Daoy (cell line): ENCODE results near the gene PRKCQ. TPM values are rescaled to one million over a fixed set of nuclear protein-coding genes. Genes with fewer than 3 reads are reported as not detected.
A peak's percentile ranks its signal among the peaks of the same experiment; 100 is the strongest.
"Not testable (repeated sequence)": the region's sequence is repeated elsewhere in the genome, so short reads cannot be mapped to it uniquely, and the experiment has no call there.

Source experiments
- DNase-seq: peaks from one replicate; pipeline ENCODE4 v3.0.0-alpha.2; 2015; ENCODE audit warnings: low read depth
- total RNA-seq: library from RNA; depleted of rRNA; stranded (reverse); fragments of >200 nt; shearing (Covaris generic); gene quantifications from 2 replicates; pipeline ENCODE4 v1.2.3, GENCODE V29; 2014

PRKCQ gene
- total RNA-seq, 1 experiment from 2014 or later = 7.1 TPM

DNA sequence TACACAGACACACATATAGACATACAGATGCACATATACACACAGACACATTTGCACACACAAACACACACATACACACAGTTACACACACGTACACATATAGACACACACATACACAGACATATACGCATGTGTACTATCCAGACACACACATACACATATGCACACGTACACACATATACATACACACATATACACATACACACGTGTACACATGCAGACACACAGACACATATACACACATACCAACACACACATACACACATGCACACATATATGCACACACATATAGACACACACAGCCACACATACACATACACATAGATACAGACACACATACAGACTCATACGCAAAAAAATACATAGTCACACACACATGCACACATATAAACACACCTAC, 193.1 kb downstream of the PRKCQ start:
- no peak for DNase-seq

- DNase-seq = no peak
Observed at GRCh38 chr10:6386346-6386745, 193.7 kb downstream of the PRKCQ start.

DNA sequence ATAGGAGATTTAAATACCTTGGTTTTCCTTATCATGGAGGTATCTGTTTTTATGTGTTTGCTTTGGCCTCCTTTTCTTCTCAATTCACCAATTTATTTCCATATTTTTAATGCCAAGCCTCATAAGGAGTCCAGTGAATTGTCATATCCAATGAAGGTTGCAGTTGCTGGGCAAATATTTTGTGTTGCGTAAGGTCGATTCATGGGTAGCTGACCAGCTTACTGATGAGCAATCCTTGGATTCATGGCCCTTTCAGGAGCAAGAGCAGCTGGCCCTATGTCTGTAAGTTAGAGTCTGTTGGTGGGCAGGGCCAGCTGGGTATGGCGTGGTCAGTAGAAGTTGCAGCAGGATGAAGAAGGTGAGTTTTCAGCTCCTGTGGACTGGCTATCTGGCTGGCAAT, 194.4 kb downstream of the PRKCQ start:
- no peak for DNase-seq

- DNase-seq = no peak
Observed at GRCh38 chr10:6384847-6385246, 195.2 kb downstream of the PRKCQ start.

DNA sequence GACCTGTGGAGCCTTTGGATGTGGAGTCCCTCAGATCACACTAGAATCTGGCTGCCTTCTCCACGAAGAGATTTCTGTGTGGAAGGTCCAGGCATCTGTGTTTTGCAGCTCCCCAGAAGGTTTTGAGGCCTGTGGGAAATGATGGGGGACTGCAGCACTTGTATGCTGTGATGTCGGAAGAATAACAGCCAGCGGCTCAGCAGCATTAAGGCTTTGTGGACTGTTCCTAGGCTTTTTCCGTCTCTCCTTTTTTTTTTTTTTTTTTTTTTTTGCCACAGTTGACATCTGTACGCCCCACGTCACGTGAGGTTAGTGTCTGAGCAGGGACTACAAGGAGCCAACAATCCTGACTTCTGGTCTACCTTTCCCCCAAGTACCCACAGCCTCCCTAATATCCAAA, 196.0 kb downstream of the PRKCQ start:
- DNase-seq = no peak

DNA sequence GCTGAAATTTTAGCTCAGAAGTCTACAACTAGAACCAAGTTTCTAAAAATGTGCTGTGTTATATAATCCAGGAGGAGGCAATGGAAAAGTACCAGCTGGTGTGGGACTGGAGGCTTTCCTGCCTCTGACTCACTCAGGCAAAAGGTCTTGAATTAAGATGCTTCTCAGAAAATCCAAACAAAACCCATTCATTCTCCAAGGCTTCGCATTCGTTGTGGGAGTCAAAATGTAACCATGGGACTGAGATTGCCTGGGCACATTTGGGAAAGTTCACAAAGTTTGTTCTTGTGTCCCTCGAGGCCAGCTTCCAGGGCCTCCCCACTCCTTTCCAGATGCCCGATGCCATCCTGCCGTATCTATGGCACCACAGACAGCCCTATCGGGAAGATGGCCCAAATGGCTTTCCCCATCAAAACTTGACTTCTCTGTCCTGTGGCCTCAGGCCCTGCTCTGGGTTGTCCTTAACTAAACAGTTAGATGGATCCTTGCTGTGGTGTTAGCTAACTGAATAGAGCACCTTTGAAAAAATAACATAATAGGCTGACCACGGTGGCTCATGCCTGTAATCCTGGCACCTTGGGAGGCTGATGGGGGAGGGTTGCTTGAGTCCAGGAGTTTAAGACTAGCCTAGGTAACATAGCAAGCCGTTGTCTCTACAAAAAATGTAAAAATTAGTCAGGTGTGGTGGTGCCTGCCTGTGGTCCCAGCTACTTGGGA, 196.8 kb downstream of the PRKCQ start:
- DNase-seq = peak; percentile 29

DNA sequence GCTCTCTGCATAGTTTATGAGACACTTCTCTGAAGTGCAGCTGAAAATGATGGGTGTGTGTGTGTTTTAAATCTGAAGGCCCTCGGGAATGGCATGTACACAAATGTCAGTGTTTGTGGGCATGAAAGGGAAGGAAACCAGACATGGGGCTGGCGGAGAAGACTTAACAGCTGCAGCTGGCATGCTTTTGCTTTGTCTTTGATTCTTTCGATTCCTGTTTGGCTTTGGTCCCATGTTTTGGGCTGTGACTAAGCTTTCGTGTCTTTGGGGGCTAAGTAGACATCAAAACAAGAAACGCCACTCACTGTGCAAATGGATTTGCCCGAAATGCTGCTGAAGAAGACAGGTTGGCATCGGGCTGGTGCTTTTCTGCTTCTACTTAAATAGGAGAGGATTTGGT, 198.0 kb downstream of the PRKCQ start:
- DNase-seq = peak; percentile 52

- DNase-seq = not testable (repeated sequence)
Observed at GRCh38 chr10:6380478-6380877, 199.6 kb downstream of the PRKCQ start.

GRCh38 chr10:6379015-6379776, 200.9 kb downstream of the PRKCQ start:
- no peak for DNase-seq
